Measurements from ENCODE around the gene HSPB9. TPM values are rescaled to one million over a fixed set of nuclear protein-coding genes. Genes with fewer than 3 reads are reported as not detected.

The HSPB9 gene, protein sequence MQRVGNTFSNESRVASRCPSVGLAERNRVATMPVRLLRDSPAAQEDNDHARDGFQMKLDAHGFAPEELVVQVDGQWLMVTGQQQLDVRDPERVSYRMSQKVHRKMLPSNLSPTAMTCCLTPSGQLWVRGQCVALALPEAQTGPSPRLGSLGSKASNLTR
- not detected in 2 replicates for total RNA-seq (2021)
- Bru-seq, nascent RNA: percentile 19 among the genes with signal in this experiment
- not detected for BruChase-seq, experiment 1, labeled RNA remaining after a 2-hour chase
- percentile 35 among the genes with signal in this experiment for BruChase-seq, experiment 2, labeled RNA remaining after a 6-hour chase
- long read RNA-seq, partial matches to known transcripts: 0 of 3 reads
- long read RNA-seq, other reads (novel, unspliced or antisense): 0 of 3 reads

DNA sequence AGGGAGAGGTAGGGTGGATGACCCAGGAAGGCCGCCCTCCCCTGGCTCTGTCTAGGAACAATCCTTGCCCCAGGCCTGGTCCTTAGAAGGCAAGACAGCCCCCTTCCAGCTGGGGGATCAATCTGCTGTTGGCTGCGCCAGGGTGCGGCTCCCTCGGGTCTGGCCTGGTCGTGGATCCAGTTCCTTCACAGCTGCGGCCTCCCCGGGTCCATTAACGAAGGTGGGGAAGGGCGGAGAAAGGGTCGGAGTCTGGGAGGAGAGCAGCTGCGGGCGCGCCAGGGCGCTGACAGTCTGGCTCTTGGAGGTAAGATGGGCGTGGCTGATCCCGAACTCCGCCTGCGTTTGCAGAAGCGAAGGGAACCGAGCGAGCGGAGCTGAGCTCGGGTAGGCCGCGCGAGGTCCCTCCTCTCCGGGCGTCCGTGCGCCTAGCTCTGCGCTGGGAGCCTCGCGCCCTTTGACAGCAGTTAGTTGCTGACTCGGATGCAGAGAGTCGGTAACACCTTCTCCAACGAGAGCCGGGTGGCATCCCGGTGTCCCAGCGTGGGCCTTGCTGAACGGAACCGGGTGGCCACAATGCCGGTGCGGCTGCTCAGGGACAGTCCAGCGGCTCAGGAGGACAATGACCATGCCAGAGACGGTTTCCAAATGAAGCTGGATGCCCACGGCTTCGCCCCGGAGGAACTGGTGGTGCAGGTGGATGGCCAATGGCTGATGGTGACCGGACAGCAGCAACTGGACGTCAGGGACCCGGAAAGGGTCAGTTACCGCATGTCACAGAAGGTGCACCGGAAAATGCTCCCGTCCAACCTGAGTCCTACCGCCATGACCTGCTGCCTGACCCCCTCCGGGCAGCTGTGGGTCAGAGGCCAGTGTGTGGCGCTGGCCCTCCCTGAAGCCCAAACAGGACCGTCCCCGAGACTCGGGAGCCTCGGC lies at the start of gene HSPB9:
Gene HSPB9 (plus strand): TSS at position 434 of the 933 bp plus-strand sequence. CDS start 47 bp downstream, at position 481.
- no TSS peak for BruUV-seq (replicated peaks)
- H3K4me1 ChIP-seq (ENCODE audit: insufficient read depth, low read length, poor library complexity, severe bottlenecking): no peaks in the 10 kb centered on the region
- DNase-seq (ENCODE audit: low spot score): no peak
- CTCF ChIA-PET: no interaction called here
- TF ChIP-seq, protein P1, sequence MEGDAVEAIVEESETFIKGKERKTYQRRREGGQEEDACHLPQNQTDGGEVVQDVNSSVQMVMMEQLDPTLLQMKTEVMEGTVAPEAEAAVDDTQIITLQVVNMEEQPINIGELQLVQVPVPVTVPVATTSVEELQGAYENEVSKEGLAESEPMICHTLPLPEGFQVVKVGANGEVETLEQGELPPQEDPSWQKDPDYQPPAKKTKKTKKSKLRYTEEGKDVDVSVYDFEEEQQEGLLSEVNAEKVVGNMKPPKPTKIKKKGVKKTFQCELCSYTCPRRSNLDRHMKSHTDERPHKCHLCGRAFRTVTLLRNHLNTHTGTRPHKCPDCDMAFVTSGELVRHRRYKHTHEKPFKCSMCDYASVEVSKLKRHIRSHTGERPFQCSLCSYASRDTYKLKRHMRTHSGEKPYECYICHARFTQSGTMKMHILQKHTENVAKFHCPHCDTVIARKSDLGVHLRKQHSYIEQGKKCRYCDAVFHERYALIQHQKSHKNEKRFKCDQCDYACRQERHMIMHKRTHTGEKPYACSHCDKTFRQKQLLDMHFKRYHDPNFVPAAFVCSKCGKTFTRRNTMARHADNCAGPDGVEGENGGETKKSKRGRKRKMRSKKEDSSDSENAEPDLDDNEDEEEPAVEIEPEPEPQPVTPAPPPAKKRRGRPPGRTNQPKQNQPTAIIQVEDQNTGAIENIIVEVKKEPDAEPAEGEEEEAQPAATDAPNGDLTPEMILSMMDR (conservative IDR thresholded peaks at IDR 0.05; ENCODE audit: low read depth, low read length): no peak
- TF ChIP-seq EZH2 (IDR thresholded peaks at IDR 0.05; ENCODE audit: borderline replicate concordance, low read depth, low read length, poor library complexity, severe bottlenecking): no peak
- no peaks in the 10 kb centered on the region for H3K27me3 ChIP-seq (replicated peaks; ENCODE audit: insufficient read depth, low read depth, low read length, poor library complexity)
- intact Hi-C loops (cut with micrococcal nuclease; ENCODE audit: unreplicated experiment): no loop called here
- no peak within 1 kb of the TSS for H3K4me3 ChIP-seq (ENCODE audit: low read depth, low read length, poor library complexity, severe bottlenecking)
- no peaks in the 10 kb centered on the region for H3K36me3 ChIP-seq (ENCODE audit: insufficient read depth, low read length, poor library complexity, severe bottlenecking)
- H3K9me3 ChIP-seq (ENCODE audit: low read depth, low read length, poor library complexity, severe bottlenecking): no peaks in the 10 kb centered on the region
- POLR2A ChIA-PET (ENCODE audit: low non-redundant PET): no interaction called here
- H3K27ac ChIP-seq (ENCODE audit: low read depth, low read length, poor library complexity, severe bottlenecking): no peak within 1 kb of the TSS

DNA sequence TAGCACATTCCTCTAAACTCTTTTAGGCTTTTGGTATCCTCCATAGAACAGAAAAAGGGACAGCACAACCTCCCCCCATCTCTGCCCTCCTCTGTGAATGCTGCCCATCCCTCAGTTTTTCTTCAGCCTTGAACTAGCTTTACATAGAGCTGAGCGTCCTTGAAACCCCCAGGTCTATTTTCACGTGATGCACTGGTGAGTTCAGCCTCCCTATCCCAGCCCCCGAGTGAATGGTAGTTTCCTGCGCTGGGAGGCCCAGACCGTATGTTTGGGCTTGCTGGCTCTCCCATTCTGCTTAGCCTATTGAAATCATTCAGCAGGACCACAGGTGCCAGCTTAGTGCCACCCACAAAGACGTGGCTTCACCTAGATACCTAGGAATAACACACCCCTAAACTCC lies 46.8 kb upstream of the HSPB9 start:
- TF ChIP-seq EZH2 (IDR thresholded peaks at IDR 0.05; ENCODE audit: borderline replicate concordance, low read depth, low read length, poor library complexity, severe bottlenecking): no peak
- TF ChIP-seq, protein P1 (conservative IDR thresholded peaks at IDR 0.05; ENCODE audit: low read depth, low read length): no peak
- no peak overlapping the region for H3K4me3 ChIP-seq (ENCODE audit: low read depth, low read length, poor library complexity, severe bottlenecking)
- no TSS peak for BruUV-seq (replicated peaks)
- no peak overlapping the region for H3K27ac ChIP-seq (ENCODE audit: low read depth, low read length, poor library complexity, severe bottlenecking)
- ChIA-PET POLR2A (ENCODE audit: low non-redundant PET) (no interaction called here), CTCF (no interaction called here)
- no peaks in the 10 kb centered on the region for H3K27me3 ChIP-seq (replicated peaks; ENCODE audit: insufficient read depth, low read depth, low read length, poor library complexity)
- no peaks in the 10 kb centered on the region for H3K4me1 ChIP-seq (ENCODE audit: insufficient read depth, low read length, poor library complexity, severe bottlenecking)
- no peaks in the 10 kb centered on the region for H3K9me3 ChIP-seq (ENCODE audit: low read depth, low read length, poor library complexity, severe bottlenecking)
- intact Hi-C loops (cut with micrococcal nuclease; ENCODE audit: unreplicated experiment): no loop called here
- DNase-seq (ENCODE audit: low spot score): no peak
- H3K36me3 ChIP-seq (ENCODE audit: insufficient read depth, low read length, poor library complexity, severe bottlenecking): no peaks in the 10 kb centered on the region

DNA sequence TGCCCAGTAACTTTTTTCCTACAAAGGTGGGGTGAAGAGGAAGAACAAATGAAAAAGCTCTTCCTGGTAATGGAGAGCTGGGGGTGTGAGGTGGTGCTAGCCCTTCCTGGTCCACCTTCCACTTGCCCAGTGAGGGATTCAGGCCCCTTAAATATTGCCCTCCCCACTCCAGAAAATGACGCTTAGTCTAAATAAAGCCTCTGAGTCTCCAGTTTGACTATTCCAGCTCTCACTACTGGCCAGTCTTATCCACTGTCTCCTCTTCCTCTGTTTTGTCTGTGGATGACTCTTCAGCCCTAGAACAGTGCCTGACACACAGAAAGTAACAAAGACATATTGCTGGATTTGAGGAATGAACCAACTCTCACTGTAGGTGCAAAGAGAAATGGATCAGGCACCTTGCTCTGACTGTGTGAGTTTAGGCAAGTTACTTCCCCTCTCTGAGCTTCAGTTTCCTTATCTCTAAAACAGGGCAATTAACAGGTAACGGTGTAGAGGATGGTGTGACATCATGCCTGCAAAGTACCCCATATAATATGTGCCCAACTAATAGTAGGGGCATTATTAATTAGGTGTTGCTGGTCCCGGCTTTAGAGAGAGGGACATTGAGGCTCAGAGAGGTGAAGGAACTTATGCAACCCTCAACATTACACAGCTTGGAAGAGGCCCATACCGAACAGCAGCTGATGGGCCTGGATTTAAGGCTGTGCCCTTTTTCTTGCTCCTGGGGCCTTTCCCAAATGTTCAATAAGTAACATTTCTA lies 45.6 kb upstream of the HSPB9 start:
- Histone ChIP-seq H3K4me1 (ENCODE audit: insufficient read depth, low read length, poor library complexity, severe bottlenecking) (no peaks in the 10 kb centered on the region), H3K27me3 (replicated peaks; ENCODE audit: insufficient read depth, low read depth, low read length, poor library complexity) (no peaks in the 10 kb centered on the region), H3K4me3 (ENCODE audit: low read depth, low read length, poor library complexity, severe bottlenecking) (no peak overlapping the region), H3K36me3 (ENCODE audit: insufficient read depth, low read length, poor library complexity, severe bottlenecking) (no peaks in the 10 kb centered on the region), H3K27ac (ENCODE audit: low read depth, low read length, poor library complexity, severe bottlenecking) (no peak overlapping the region), H3K9me3 (ENCODE audit: low read depth, low read length, poor library complexity, severe bottlenecking) (no peaks in the 10 kb centered on the region)
- POLR2A ChIA-PET (ENCODE audit: low non-redundant PET): no interaction called here
- CTCF ChIA-PET: no interaction called here
- DNase-seq (ENCODE audit: low spot score): no peak
- intact Hi-C loops (cut with micrococcal nuclease; ENCODE audit: unreplicated experiment): no loop called here
- BruUV-seq (replicated peaks): no TSS peak
- TF ChIP-seq, protein P1 (conservative IDR thresholded peaks at IDR 0.05; ENCODE audit: low read depth, low read length): no peak
- TF ChIP-seq EZH2 (IDR thresholded peaks at IDR 0.05; ENCODE audit: borderline replicate concordance, low read depth, low read length, poor library complexity, severe bottlenecking): no peak
